Glutamatergic neuron (in vitro differentiated cells): Measurements from ENCODE around the gene ITIH2. TPM values are rescaled to one million over a fixed set of nuclear protein-coding genes. Genes with fewer than 3 reads are reported as not detected.

Experiments used
- DNase-seq: peaks from one replicate; pipeline ENCODE4 v3.0.0; 2022
- H3K27ac Mint-ChIP-seq: one replicate; pipeline ENCODE4 v1.8.0; 2020; ENCODE audit warnings: mild to moderate bottlenecking, mixed read lengths, inconsistent platforms; ENCODE audit not compliant: unreplicated experiment
- H3K27me3 Mint-ChIP-seq: one replicate; pipeline ENCODE4 v1.8.0; 2020; ENCODE audit warnings: mild to moderate bottlenecking, moderate library complexity, mixed read lengths, inconsistent platforms; ENCODE audit not compliant: unreplicated experiment
- H3K36me3 Mint-ChIP-seq: one replicate; pipeline ENCODE4 v1.8.0; 2020; ENCODE audit warnings: mild to moderate bottlenecking, mixed read lengths, inconsistent platforms; ENCODE audit not compliant: unreplicated experiment
- H3K4me1 Mint-ChIP-seq: one replicate; pipeline ENCODE4 v1.8.0; 2020; ENCODE audit warnings: mild to moderate bottlenecking, low read depth, mixed read lengths, inconsistent platforms; ENCODE audit not compliant: unreplicated experiment
- H3K4me3 Mint-ChIP-seq: one replicate; pipeline ENCODE4 v1.8.0; 2020; ENCODE audit warnings: mild to moderate bottlenecking, mixed read lengths, inconsistent platforms; ENCODE audit not compliant: unreplicated experiment
- H3K9me3 Mint-ChIP-seq: one replicate; pipeline ENCODE4 v1.8.0; 2020; ENCODE audit warnings: mild to moderate bottlenecking, moderate library complexity, mixed read lengths, inconsistent platforms; ENCODE audit not compliant: unreplicated experiment
- total RNA-seq: library from RNA; stranded (reverse); fragmentation: NEBNext Ultra II Directional; extraction: Animal tissue kit (Norgen Biotek cat#: 25700); gene quantifications from one replicate; pipeline ENCODE4 v1.2.1, GENCODE V29; 2021; ENCODE audit not compliant: unreplicated experiment
- TF ChIP-seq, protein P1 (sequence below): fragments of 200-600 bp; sonication (generic); IDR thresholded peaks from one replicate; pipeline ENCODE4 v1.5.0; 2021; ENCODE audit not compliant: partially characterized antibody, unreplicated experiment

The ITIH2 gene
- total RNA-seq, 1 donor from 2014 or later: not detected

DNA sequence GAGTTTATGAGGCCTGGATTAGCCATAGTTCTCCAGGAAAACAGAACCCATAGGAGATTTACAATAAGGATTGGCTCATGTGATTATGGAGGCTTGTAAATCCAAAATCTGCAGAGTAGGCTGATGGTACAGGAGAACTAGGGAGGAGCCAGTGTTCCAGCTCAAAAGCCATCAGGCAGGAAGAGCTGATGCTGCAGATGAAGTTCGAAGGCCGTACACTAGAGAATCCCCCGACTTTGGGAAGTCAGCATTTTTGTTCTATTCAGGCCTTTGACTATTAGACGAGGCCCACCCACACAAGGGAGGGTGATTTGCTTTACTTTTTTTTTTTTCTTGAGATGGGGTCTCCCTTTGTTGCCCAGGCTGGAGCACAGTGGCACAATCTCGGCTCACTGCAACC lies 47.1 kb downstream of the ITIH2 start:
- H3K36me3 Mint-ChIP-seq: no peaks in the 10 kb centered on the region
- H3K27me3 Mint-ChIP-seq: no peaks in the 10 kb centered on the region

DNA sequence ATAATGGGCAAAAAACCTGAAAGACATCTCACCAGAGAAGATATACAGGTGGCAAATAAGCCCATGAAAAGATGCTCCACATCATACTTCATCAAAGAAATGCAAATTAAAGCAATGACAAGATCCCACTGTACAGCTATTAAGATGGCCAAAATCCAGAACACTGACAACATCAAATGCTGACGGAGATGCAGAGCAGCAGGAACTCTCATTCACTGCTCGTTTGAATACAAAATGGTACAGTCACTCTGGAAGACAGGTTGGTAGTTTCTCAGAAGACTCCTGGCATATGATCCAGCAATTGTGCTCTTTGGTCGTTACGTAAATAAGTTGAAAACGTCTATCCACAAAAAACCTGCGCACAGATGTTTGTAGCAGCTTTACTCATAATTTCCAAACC lies 49.1 kb downstream of the ITIH2 start:
- peaks cover 1% of the 10 kb centered on the region for H3K9me3 Mint-ChIP-seq
- H3K27ac Mint-ChIP-seq: no peak overlapping the region
- H3K4me1 Mint-ChIP-seq: no peaks in the 10 kb centered on the region
- no peaks in the 10 kb centered on the region for H3K36me3 Mint-ChIP-seq
- no peaks in the 10 kb centered on the region for H3K27me3 Mint-ChIP-seq
- DNase-seq: no peak
- TF ChIP-seq, protein P1, sequence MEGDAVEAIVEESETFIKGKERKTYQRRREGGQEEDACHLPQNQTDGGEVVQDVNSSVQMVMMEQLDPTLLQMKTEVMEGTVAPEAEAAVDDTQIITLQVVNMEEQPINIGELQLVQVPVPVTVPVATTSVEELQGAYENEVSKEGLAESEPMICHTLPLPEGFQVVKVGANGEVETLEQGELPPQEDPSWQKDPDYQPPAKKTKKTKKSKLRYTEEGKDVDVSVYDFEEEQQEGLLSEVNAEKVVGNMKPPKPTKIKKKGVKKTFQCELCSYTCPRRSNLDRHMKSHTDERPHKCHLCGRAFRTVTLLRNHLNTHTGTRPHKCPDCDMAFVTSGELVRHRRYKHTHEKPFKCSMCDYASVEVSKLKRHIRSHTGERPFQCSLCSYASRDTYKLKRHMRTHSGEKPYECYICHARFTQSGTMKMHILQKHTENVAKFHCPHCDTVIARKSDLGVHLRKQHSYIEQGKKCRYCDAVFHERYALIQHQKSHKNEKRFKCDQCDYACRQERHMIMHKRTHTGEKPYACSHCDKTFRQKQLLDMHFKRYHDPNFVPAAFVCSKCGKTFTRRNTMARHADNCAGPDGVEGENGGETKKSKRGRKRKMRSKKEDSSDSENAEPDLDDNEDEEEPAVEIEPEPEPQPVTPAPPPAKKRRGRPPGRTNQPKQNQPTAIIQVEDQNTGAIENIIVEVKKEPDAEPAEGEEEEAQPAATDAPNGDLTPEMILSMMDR: no peak
- H3K4me3 Mint-ChIP-seq: no peak overlapping the region

More for the DNA sequence above, 47.1 kb downstream of the ITIH2 start:
- peaks cover 1% of the 10 kb centered on the region for H3K9me3 Mint-ChIP-seq
- TF ChIP-seq, protein P1: no peak
- no peaks in the 10 kb centered on the region for H3K4me1 Mint-ChIP-seq
- DNase-seq: no peak
- no peak overlapping the region for H3K27ac Mint-ChIP-seq
- no peak overlapping the region for H3K4me3 Mint-ChIP-seq

DNA sequence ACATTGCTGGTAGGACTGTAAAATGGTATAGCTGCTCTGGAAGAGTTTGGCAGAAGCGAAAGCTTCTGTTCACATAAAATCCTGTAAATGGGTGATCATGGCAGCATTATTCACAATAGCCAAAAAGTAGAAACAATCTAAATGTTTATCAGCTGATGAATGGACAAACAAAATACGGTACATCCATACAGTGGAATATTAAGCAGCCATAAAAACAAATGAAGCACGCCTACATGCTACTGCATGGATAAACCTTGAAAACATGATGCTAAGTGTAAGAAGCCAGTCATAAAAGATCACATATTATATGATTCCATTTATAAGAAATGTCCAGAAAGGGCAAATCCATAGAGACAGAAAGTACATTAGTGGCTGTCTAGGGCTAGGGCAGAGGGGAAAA lies 52.0 kb downstream of the ITIH2 start:
- Mint-ChIP-seq H3K27ac (no peak overlapping the region), H3K9me3 (peaks cover 1% of the 10 kb centered on the region), H3K4me3 (no peak overlapping the region), H3K36me3 (no peaks in the 10 kb centered on the region), H3K27me3 (no peaks in the 10 kb centered on the region), H3K4me1 (no peaks in the 10 kb centered on the region)
- DNase-seq: no peak
- TF ChIP-seq, protein P1: no peak

DNA sequence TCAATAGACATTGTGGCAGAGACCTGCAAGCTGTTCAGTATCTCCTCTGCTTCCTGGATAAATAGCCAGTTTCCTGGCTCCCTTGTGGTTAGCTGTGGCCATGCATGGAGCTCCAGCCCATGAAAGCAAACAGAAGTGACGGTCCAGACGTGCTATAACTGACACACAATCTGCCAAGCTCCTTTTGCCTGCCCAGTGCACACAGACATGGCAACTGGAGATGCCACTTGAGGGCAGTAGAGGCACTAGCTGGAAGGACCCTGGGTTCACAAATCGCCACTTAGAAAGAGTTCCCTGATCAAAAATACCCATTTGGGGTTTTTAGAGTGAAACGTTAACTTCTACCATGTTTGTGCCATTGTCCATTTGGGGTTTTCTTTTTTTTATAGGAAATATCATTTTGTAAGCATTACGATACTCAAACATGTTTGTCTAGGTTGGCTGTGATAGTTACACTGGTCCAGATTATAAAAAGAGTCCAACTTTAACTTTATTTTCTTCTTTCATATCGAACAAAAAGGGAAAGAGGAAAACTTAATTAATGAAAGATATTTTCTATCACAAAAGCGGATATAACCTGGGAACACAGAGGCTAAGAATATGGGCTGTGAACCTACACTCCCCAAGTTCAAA lies 53.4 kb downstream of the ITIH2 start:
- H3K36me3 Mint-ChIP-seq: no peaks in the 10 kb centered on the region
- H3K4me1 Mint-ChIP-seq: no peaks in the 10 kb centered on the region
- no peaks in the 10 kb centered on the region for H3K27me3 Mint-ChIP-seq
- TF ChIP-seq, protein P1: no peak
- H3K27ac Mint-ChIP-seq: no peak overlapping the region
- H3K4me3 Mint-ChIP-seq: no peak overlapping the region
- DNase-seq: peak; percentile 24
- peaks cover 1% of the 10 kb centered on the region for H3K9me3 Mint-ChIP-seq

DNA sequence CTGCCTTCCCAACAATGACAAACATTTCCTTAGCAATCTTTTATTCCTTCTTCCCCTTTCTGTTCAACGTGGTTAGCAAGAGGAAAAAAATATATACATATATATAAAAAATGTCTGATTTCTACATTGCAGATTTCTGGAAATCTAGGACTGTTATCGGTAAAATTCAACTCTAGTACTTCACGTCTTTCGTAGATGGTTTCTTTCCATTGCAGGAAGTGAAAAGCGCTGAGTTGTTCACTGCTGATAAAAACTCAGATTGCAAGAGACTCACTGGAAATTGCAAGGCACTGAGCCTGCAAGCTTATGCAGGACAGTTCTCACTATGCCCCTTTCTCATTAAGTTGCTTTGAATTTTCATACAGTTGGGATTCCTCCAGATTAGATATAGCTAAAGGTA lies 60.8 kb downstream of the ITIH2 start:
- Mint-ChIP-seq H3K4me3 (no peak overlapping the region), H3K27ac (no peak overlapping the region), H3K27me3 (peaks cover 2% of the 10 kb centered on the region), H3K4me1 (no peaks in the 10 kb centered on the region), H3K9me3 (no peaks in the 10 kb centered on the region), H3K36me3 (no peaks in the 10 kb centered on the region)
- DNase-seq: no peak
- TF ChIP-seq, protein P1: no peak
